ENCODE measurements around the gene RUNDC3A. TPM values are rescaled to one million over a fixed set of nuclear protein-coding genes. Genes with fewer than 3 reads are reported as not detected.

RUNDC3A gene
- total RNA-seq, 1 experiment from 2014 or later = not detected

GRCh38 chr17:44312396-44313104 lies 4.1 kb downstream of the RUNDC3A start:
- Histone ChIP-seq H3K36me3 (no peaks in the 10 kb centered on the region), H3K4me3 (no peak overlapping the region), H3K9me3 (no peaks in the 10 kb centered on the region), H3K27me3 (peaks cover 23% of the 10 kb centered on the region)
- no peak for DNase-seq

GRCh38 chr17:44314031-44314430 lies 5.6 kb downstream of the RUNDC3A start:
- Histone ChIP-seq H3K36me3 (no peaks in the 10 kb centered on the region), H3K9me3 (no peaks in the 10 kb centered on the region), H3K27me3 (peaks cover 22% of the 10 kb centered on the region), H3K4me3 (no peak overlapping the region)
- DNase-seq = no peak

- Histone ChIP-seq H3K36me3 (peaks cover 3% of the 10 kb centered on the region), H3K9me3 (no peaks in the 10 kb centered on the region), H3K27me3 (peaks cover 22% of the 10 kb centered on the region), H3K4me3 (no peak overlapping the region)
- no peak for DNase-seq
Observed at GRCh38 chr17:44314524-44314868, 6.1 kb downstream of the RUNDC3A start.

GRCh38 chr17:44314869-44315661 lies 6.7 kb downstream of the RUNDC3A start:
- peaks cover 8% of the 10 kb centered on the region for H3K36me3 ChIP-seq
- DNase-seq = peak; percentile 28
- no peaks in the 10 kb centered on the region for H3K9me3 ChIP-seq
- no peak overlapping the region for H3K4me3 ChIP-seq
- peaks cover 22% of the 10 kb centered on the region for H3K27me3 ChIP-seq

- H3K4me3 ChIP-seq = no peak overlapping the region
- H3K36me3 ChIP-seq = peaks cover 18% of the 10 kb centered on the region
- H3K9me3 ChIP-seq = no peaks in the 10 kb centered on the region
- peaks cover 22% of the 10 kb centered on the region for H3K27me3 ChIP-seq
- no peak for DNase-seq
Observed at GRCh38 chr17:44315760-44316731, 7.6 kb downstream of the RUNDC3A start.

GRCh38 chr17:44317545-44317944 lies 9.1 kb downstream of the RUNDC3A start:
- Histone ChIP-seq H3K4me3 (no peak overlapping the region), H3K9me3 (no peaks in the 10 kb centered on the region), H3K27me3 (peaks cover 22% of the 10 kb centered on the region), H3K36me3 (peaks cover 33% of the 10 kb centered on the region)
- DNase-seq = no peak

- H3K36me3 ChIP-seq = peaks cover 37% of the 10 kb centered on the region
- no peaks in the 10 kb centered on the region for H3K9me3 ChIP-seq
- no peak overlapping the region for H3K4me3 ChIP-seq
- DNase-seq = no peak
- H3K27me3 ChIP-seq = peaks cover 22% of the 10 kb centered on the region
Observed at GRCh38 chr17:44318077-44318892, 9.9 kb downstream of the RUNDC3A start.

- Histone ChIP-seq H3K36me3 (peaks cover 39% of the 10 kb centered on the region), H3K4me3 (no peak overlapping the region), H3K9me3 (no peaks in the 10 kb centered on the region), H3K27me3 (peaks cover 12% of the 10 kb centered on the region)
- DNase-seq = no peak
Observed at GRCh38 chr17:44320066-44320465, 11.7 kb downstream of the RUNDC3A start.

- peaks cover 43% of the 10 kb centered on the region for H3K36me3 ChIP-seq
- DNase-seq = no peak
- no peak overlapping the region for H3K4me3 ChIP-seq
- no peaks in the 10 kb centered on the region; the same call in 1 of the 2 replicates for H3K27me3 ChIP-seq
- no peaks in the 10 kb centered on the region for H3K9me3 ChIP-seq
Observed at GRCh38 chr17:44321246-44322120, 13.1 kb downstream of the RUNDC3A start.

GRCh38 chr17:44322236-44322895 lies 14.0 kb downstream of the RUNDC3A start:
- no peak for DNase-seq
- H3K27me3 ChIP-seq = no peaks in the 10 kb centered on the region
- peaks cover 43% of the 10 kb centered on the region for H3K36me3 ChIP-seq
- no peak overlapping the region for H3K4me3 ChIP-seq
- no peaks in the 10 kb centered on the region for H3K9me3 ChIP-seq

GRCh38 chr17:44323359-44324091 lies 15.1 kb downstream of the RUNDC3A start:
- Histone ChIP-seq H3K27me3 (no peaks in the 10 kb centered on the region), H3K9me3 (no peaks in the 10 kb centered on the region), H3K4me3 (peak overlapping the region; percentile 81), H3K36me3 (peaks cover 43% of the 10 kb centered on the region)
- peak; percentile 22 for DNase-seq

- Histone ChIP-seq H3K4me3 (peak overlapping the region; percentile 81), H3K27me3 (no peaks in the 10 kb centered on the region), H3K9me3 (no peaks in the 10 kb centered on the region), H3K36me3 (peaks cover 43% of the 10 kb centered on the region)
- peak; percentile 25 for DNase-seq
Observed at GRCh38 chr17:44324092-44324570, 15.7 kb downstream of the RUNDC3A start.

GRCh38 chr17:44324571-44325275 lies 16.3 kb downstream of the RUNDC3A start, which contains the start of gene SLC25A39:
Gene SLC25A39, minus strand, starts transcription at chr17:44324823. Its CDS starts 1,261 bp downstream, at chr17:44323562.
- Histone ChIP-seq H3K36me3 (peaks cover 38% of the 10 kb centered on the region), H3K27me3 (no peaks in the 10 kb centered on the region), H3K9me3 (no peaks in the 10 kb centered on the region), H3K4me3 (peak within 1 kb of the TSS; percentile 81)
- DNase-seq = peak; percentile 95

Data from MG63 (cell line).